Activated T-helper 1 cell treated with anti-CD3 and anti-CD28 coated beads, Interleukin-12 subunit alpha, Interleukin-12 subunit beta, Interleukin-2, Interleukin-4 antibody, amounts not matched to agents 30 ng/mL and 10 ng/mL and 1 ng/mL, durations not matched to agents 14 hours and 24 hours and 36 hours (primary cell): ENCODE results near the gene ASPSCR1. TPM values are rescaled to one million over a fixed set of nuclear protein-coding genes. Genes with fewer than 3 reads are reported as not detected.

ENCODE experiments used
- DNase-seq: peaks from one replicate; pipeline ENCODE4 v3.0.0; 2021; ENCODE audit warnings: low spot score
- H3K27ac Mint-ChIP-seq: one replicate; pipeline ENCODE4 v1.8.0; 2021; ENCODE audit warnings: mild to moderate bottlenecking, mixed read lengths
- H3K27me3 Mint-ChIP-seq: one replicate; pipeline ENCODE4 v1.8.0; 2022; ENCODE audit warnings: mild to moderate bottlenecking, moderate library complexity, mixed read lengths; ENCODE audit not compliant: insufficient read depth
- H3K36me3 Mint-ChIP-seq: one replicate; pipeline ENCODE4 v1.8.0; 2021; ENCODE audit warnings: low read depth, mixed read lengths
- H3K4me1 Mint-ChIP-seq: one replicate; pipeline ENCODE4 v1.8.0; 2021; ENCODE audit warnings: low read depth, mixed read lengths
- H3K4me3 Mint-ChIP-seq: one replicate; pipeline ENCODE4 v1.8.0; 2021; ENCODE audit warnings: mild to moderate bottlenecking, moderate library complexity, mixed read lengths
- H3K9me3 Mint-ChIP-seq: one replicate; pipeline ENCODE4 v1.8.0; 2021; ENCODE audit warnings: mixed read lengths
- intact Hi-C: fragments of 100-400 bp; cut with micrococcal nuclease; formaldehyde crosslinking; loops from one replicate; pipeline ENCODE4 v1.15.1; 2024
- total RNA-seq: library from RNA; stranded (reverse); gene quantifications from 2 replicates; pipeline ENCODE4 v1.2.3, GENCODE V29; 2022

ASPSCR1 gene
- total RNA-seq, 1 donor from 2014 or later: 33.8 TPM

GRCh38 chr17:81998691-81999438, 21.4 kb downstream of the ASPSCR1 start:
- H3K9me3 Mint-ChIP-seq: no peaks in the 10 kb centered on the region
- no peaks in the 10 kb centered on the region for H3K4me1 Mint-ChIP-seq
- intact Hi-C loops: no loop called here
- H3K36me3 Mint-ChIP-seq: no peaks in the 10 kb centered on the region
- no peaks in the 10 kb centered on the region for H3K27me3 Mint-ChIP-seq
- DNase-seq: no peak
- no peak overlapping the region for H3K27ac Mint-ChIP-seq
- no peak overlapping the region for H3K4me3 Mint-ChIP-seq

- H3K4me3 Mint-ChIP-seq: no peak overlapping the region
- no peaks in the 10 kb centered on the region for H3K4me1 Mint-ChIP-seq
- no peaks in the 10 kb centered on the region for H3K27me3 Mint-ChIP-seq
- intact Hi-C loops: no loop called here
- DNase-seq: no peak
- H3K36me3 Mint-ChIP-seq: no peaks in the 10 kb centered on the region
- H3K27ac Mint-ChIP-seq: no peak overlapping the region
- no peaks in the 10 kb centered on the region for H3K9me3 Mint-ChIP-seq
These were observed 22.2 kb downstream of the ASPSCR1 start for GRCh38 chr17:81999587-81999975.

DNA sequence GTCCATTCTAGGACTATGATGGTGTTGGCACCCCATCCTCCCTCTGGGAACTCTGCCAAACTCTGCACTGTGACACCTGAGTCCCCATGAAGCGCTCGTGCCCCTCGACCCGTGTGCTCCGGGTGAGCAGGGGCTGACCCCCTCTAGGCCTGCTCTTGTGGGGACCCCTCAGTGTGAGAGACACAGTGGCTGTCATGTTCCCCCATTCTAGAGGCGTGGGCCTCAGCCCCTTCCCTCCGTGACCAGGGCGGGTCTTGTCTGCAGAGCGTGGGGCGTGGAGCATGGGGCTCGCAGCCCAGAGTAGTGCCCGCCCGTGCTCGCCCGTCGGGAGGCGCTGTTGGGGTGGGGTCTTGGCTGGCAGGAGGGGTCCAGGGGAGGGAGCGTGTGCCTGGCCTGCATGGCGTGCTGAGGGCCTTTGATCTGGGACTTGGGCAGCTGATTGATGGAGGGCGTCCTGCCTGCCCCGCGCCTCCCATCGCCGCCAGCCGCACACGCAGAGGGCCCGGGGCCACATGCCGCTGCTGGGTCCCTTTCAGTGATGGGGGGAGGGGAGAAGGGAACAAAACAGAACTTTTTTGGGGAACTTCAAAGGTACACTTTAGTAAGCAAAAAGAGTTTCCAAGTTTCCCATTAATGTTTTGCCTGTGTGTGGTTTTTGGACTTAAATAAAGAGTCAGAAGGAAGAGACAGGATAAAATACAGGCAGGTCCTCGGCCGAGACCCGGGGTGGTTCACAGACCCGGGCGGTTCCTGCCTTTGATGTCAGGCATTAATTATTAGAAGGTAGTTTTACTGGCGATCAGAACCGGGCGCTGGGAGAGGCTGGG, 22.8 kb downstream of the ASPSCR1 start:
- H3K27ac Mint-ChIP-seq: no peak overlapping the region
- H3K27me3 Mint-ChIP-seq: no peaks in the 10 kb centered on the region
- no peak overlapping the region for H3K4me3 Mint-ChIP-seq
- intact Hi-C loops: no loop called here
- DNase-seq: no peak
- no peaks in the 10 kb centered on the region for H3K9me3 Mint-ChIP-seq
- H3K4me1 Mint-ChIP-seq: no peaks in the 10 kb centered on the region
- no peaks in the 10 kb centered on the region for H3K36me3 Mint-ChIP-seq

- intact Hi-C loops: no loop called here
- Mint-ChIP-seq H3K36me3 (no peaks in the 10 kb centered on the region), H3K4me1 (no peaks in the 10 kb centered on the region), H3K9me3 (no peaks in the 10 kb centered on the region), H3K4me3 (no peak overlapping the region), H3K27me3 (no peaks in the 10 kb centered on the region), H3K27ac (no peak overlapping the region)
- no peak for DNase-seq
These were observed 23.6 kb downstream of the ASPSCR1 start for GRCh38 chr17:82000803-82001570.

GRCh38 chr17:82001571-82002056, 24.2 kb downstream of the ASPSCR1 start:
- H3K27ac Mint-ChIP-seq: no peak overlapping the region
- no peaks in the 10 kb centered on the region for H3K9me3 Mint-ChIP-seq
- H3K36me3 Mint-ChIP-seq: no peaks in the 10 kb centered on the region
- no peak overlapping the region for H3K4me3 Mint-ChIP-seq
- H3K27me3 Mint-ChIP-seq: no peaks in the 10 kb centered on the region
- intact Hi-C loops: no loop called here
- DNase-seq: no peak
- no peaks in the 10 kb centered on the region for H3K4me1 Mint-ChIP-seq

- intact Hi-C loops: no loop called here
- Mint-ChIP-seq H3K4me1 (no peaks in the 10 kb centered on the region), H3K4me3 (no peak overlapping the region), H3K9me3 (no peaks in the 10 kb centered on the region), H3K27me3 (no peaks in the 10 kb centered on the region), H3K36me3 (no peaks in the 10 kb centered on the region), H3K27ac (no peak overlapping the region)
- no peak for DNase-seq
These were observed 26.3 kb downstream of the ASPSCR1 start for GRCh38 chr17:82003411-82004381.

DNA sequence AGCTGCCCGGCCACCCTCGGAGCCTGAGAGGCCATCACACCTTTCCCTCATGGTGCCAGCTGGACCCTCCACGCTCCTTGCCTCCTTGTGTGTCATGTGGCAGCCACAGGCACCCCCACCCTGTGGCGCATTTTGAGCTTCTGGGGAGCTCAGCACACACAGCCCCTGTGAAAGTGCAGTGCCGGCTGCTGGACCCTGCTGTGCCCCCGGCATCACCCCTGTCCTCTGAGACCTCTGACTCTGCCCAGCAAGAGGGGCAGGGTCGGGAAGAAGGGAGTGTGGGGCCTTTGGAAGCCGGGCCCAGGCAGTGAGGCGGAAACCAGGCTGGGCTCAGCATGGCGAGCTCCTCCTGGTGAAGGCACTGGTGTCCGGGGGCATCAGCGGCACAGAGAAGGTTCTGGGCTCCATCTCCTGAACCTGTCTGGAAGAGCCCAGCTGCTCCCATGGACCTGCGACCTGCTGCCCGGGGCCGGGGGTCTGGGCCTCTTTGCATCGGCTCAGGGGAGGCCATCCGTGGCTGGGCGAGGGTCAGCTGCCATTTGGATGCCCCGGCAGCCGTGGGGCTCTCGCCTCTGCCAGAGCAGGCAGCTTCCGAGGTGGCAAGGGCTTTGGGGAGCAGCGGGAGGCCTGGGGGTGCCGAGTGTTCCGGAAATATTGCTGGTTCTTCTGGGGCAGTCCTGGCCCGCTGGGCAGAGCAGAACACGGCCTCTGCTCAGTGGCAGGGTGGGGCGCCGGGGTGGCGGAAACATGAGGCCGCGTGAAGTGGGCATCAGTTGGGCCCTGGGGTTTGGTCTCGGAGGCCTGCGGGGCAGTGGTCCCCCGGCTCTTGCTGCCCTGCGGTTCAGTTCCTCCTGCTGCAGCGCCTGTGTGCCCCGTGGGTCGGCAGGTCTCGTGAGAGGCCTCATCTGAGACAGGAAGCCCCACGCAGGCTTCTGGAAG, 27.4 kb downstream of the ASPSCR1 start:
- no peak for DNase-seq
- no peaks in the 10 kb centered on the region for H3K4me1 Mint-ChIP-seq
- intact Hi-C loops: no loop called here

DNA sequence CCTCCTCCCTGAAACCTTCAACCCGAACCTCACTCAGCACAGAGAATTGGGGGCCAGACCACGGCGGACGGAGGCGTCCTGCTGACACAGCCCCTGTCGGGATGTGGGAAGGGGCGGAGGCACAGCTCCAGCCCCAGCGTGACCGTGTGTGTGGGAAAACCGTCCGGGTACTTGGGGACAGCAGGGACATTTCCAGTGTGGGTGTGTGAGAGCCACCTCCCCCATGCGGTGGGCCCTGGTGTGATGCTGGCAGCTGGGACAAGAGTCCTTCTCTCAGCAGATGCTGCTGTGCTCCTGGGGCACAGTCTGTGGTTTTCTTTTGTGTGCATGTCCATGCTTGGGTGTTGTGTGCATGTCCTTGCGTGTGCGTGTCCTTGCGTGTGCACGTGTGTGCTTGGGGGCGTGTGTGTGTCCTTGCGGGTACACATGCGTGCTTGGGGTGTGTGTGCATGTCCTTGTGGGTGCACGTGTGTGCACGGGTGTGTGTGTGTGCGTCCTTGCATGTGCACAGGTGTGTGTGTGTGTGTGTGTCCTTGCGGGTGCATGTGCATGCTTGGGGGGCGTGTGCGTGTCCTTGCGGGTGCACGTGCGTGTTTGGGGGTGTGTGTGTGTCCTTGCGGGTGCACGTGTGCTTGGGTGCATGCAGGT, 28.4 kb downstream of the ASPSCR1 start:
- H3K36me3 Mint-ChIP-seq: no peaks in the 10 kb centered on the region
- no peaks in the 10 kb centered on the region for H3K27me3 Mint-ChIP-seq
- no peaks in the 10 kb centered on the region for H3K4me1 Mint-ChIP-seq
- no peak for DNase-seq
- H3K9me3 Mint-ChIP-seq: no peaks in the 10 kb centered on the region
- no peak overlapping the region for H3K27ac Mint-ChIP-seq
- H3K4me3 Mint-ChIP-seq: no peak overlapping the region
- intact Hi-C loops: no loop called here

More for the DNA sequence above, 27.4 kb downstream of the ASPSCR1 start:
- no peak overlapping the region for H3K4me3 Mint-ChIP-seq
- no peaks in the 10 kb centered on the region for H3K9me3 Mint-ChIP-seq
- H3K27me3 Mint-ChIP-seq: no peaks in the 10 kb centered on the region
- no peaks in the 10 kb centered on the region for H3K36me3 Mint-ChIP-seq
- no peak overlapping the region for H3K27ac Mint-ChIP-seq

DNA sequence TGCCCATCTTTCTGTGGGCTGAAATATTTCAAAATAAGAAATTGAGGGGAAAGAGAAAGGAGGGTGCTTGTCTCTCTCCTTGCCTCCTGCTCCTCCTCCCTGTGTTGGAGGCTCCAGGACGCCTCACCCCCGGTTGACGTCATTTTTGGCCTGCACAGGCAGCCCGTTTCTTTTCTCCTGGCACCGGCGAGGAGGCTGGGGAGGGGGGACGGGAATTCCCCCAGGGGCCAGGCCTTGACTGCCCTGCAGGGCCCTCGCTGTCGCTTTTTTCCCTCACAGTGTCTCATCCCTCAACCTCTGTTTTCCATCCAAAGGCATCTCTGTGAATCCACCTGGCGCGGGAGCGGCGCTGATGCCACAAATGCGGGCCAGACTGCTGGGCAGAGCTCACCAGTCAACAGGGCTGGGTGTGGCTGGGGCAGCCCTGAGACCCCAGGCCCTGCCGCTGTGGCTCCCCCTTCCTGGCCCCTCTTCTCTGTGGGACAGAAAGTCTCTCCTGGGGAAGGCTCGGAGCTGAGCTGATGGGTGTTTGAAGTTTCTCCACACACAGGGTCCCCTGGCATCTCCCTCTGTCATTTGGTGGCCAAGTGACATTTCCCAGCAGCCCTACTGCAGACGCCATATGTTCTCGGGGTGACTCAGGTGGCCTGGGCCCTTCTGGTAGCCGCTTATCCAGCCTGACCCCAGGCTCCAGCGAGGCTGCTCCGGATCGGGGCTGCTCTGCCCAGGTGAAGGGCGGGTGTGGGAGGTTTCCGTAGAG, 29.2 kb downstream of the ASPSCR1 start:
- Mint-ChIP-seq H3K27me3 (no peaks in the 10 kb centered on the region), H3K4me1 (no peaks in the 10 kb centered on the region), H3K36me3 (no peaks in the 10 kb centered on the region), H3K9me3 (no peaks in the 10 kb centered on the region), H3K27ac (no peak overlapping the region), H3K4me3 (no peak overlapping the region)
- intact Hi-C loops: no loop called here
- no peak for DNase-seq

DNA sequence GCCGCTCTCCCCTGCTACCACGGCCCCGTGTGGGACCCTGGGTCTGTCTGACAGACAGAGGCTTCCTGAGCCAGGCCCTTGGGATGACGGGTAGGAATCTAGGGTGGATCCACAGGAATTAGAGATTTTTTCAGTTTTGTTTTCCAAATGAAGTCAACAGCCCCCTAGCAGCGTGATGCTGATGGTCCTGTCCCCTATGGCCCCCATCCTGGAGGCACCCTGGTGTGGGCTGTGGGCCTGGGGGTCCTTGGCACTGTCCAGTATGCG, 29.7 kb downstream of the ASPSCR1 start:
- H3K4me1 Mint-ChIP-seq: no peaks in the 10 kb centered on the region
- H3K9me3 Mint-ChIP-seq: no peaks in the 10 kb centered on the region
- no peaks in the 10 kb centered on the region for H3K27me3 Mint-ChIP-seq
- no peak overlapping the region for H3K4me3 Mint-ChIP-seq
- intact Hi-C loops: no loop called here
- no peak overlapping the region for H3K27ac Mint-ChIP-seq
- H3K36me3 Mint-ChIP-seq: no peaks in the 10 kb centered on the region
- DNase-seq: no peak
